Measurements from ENCODE around the gene CLDND2.
A peak's percentile ranks its signal among the peaks of the same experiment; 100 is the strongest.
"Not testable (repeated sequence)": the region's sequence is repeated elsewhere in the genome, so short reads cannot be mapped to it uniquely, and the experiment has no call there.

The CLDND2 gene
- long read RNA-seq, donor 1 = 0 reads
- long read RNA-seq, donor 2 = 0 reads
- long read RNA-seq, donor 3 = 0 reads
- long read RNA-seq, donor 4 = 0 reads
- long read RNA-seq, donor 5 = 0 reads
- long read RNA-seq, donor 6 = 0 reads
- long read RNA-seq, donor 7 = 0 reads
- long read RNA-seq, donor 8 = 0 reads

GRCh38 chr19:51368366-51369282 lies at the start of gene CLDND2:
Gene CLDND2, minus strand, starts transcription at chr19:51369003. Its CDS starts 426 bp downstream, at chr19:51368577.
- DNase-seq = no peak

DNA sequence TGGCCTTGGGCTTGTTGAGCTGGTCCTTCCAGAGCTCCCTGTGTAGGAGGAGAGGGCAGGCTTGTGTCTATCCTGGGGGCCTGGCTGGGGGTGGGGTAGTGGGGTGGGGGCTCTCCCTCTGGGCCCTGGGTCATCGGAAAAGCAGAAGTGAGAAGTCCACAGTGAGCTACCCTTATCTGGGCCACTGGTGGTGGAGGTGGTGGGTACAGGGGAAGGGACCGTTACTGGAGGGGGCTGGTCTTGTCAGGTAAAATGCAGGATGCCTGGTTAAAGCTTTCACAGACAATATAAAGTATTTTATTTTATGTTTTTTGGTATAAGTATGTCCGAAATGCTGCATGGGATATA lies 49.0 kb upstream of the CLDND2 start:
- no peak for DNase-seq

- DNase-seq = no peak
Measured at GRCh38 chr19:51417107-51417809, 48.5 kb upstream of the CLDND2 start, which contains the start of gene SIGLEC10. Gene SIGLEC10, minus strand, starts transcription at chr19:51417642. Its CDS starts 61 bp downstream, at chr19:51417581.

DNA sequence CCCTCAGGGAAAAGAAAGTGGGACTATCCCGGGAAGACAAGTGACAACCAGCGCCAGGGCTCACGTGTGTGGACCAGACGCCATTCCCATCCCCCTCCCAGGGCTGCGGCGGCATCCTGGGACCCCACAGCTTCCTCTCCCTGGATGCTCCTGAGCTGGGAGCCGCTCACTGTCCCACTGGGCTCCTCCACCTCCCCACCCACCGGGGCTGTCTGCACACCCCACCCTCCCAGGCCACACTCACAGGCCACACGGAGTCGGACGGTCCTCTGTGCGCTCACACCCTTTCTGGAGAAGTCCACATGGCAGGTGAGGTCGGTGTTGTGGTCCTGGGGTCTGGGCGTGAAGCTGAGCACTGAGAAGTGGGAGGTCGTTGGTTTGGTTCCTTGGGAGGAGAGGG lies 47.6 kb upstream of the CLDND2 start:
- not testable (repeated sequence) for DNase-seq

GRCh38 chr19:51415187-51415586 lies 46.4 kb upstream of the CLDND2 start:
- no peak for DNase-seq

DNA sequence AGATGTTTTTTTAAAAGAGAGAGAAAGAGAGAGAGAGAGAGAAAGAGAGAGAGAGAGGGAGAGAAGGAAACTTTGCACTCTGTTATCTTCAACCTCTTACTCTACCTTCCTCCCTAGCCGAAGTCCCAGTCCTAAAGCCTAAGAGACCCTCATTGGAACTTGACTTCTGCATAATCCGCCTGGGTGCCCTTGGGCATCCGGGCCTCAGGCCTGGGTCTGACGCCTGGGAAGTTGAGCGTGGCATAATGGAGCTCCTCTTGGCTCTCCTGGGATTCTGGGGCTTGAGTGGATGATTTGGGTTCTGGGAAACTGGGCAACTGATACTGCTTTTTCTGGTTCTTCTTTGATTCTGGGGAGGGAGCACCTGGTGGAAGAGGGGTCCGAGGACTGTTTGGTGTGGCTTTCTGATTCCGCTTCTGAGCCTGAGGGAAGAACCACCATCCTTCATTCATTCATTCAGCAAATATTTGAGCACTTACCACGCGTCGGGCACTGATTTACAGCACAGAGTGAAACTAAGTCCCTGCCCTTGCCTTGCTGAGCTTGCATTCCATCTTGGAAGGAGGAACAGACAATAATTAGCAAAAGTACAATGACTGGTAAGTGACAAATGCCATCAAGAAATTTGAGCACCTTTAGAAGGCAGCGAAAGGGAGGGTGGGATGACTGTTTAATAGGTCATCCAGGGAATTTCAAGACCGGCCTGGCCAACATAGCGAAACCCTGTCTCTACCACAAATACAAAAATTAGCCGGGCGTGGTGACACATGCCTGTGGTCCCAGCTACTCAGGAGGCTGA lies 42.3 kb upstream of the CLDND2 start:
- no peak for DNase-seq

DNA sequence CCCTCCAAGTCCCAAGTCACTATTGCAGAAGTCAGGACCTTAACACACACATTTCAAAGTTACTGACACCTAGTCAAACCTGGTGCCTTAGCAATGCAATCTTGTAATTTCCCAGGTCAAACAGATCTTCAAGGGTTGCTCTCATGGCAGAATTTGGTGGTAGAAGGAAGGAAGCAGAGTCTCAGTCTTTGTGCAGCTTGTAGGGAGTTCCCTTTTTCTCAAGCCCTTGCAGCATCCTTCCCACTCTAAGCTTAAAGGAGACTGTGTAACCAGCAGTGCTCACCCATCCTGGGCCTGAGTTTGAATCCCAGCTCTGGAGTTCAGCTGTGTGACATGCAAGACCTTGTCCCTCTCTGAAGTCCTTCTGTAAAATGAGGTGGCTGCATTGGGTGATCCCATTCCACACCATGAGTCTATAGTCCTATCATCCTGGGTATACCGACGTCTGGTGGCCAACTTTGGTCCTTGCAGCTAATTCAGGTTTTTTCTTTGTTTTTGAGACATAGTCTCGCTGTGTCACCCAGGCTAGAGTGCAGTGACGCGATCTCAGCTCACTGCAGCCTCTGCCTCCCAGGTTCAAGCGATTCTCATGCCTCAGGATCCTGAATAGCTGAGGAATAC lies 38.8 kb upstream of the CLDND2 start:
- no peak for DNase-seq

- DNase-seq = no peak
Measured at GRCh38 chr19:51402117-51402516, 33.3 kb upstream of the CLDND2 start.

DNA sequence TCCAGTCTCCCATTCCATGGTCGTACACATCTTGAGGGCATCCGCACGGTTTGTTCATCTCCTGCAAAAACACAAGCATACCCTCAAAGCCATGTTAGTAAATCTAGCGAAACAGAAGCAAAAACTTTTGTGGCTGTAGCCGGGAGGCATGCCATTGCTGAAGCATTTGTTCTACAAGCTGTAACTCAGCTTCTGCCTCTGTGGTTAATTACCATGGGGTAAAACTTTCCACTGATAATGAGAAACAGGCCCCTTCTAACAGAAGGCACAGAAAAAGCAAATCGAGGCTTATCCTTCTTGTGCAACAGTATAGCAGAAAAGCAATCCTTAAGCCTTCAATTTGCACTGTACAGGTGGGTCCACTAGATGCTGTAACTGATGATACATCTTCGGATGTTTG lies 31.1 kb upstream of the CLDND2 start:
- not testable (repeated sequence) for DNase-seq

GRCh38 chr19:51399231-51399630 lies 30.4 kb upstream of the CLDND2 start:
- DNase-seq = no peak

DNA sequence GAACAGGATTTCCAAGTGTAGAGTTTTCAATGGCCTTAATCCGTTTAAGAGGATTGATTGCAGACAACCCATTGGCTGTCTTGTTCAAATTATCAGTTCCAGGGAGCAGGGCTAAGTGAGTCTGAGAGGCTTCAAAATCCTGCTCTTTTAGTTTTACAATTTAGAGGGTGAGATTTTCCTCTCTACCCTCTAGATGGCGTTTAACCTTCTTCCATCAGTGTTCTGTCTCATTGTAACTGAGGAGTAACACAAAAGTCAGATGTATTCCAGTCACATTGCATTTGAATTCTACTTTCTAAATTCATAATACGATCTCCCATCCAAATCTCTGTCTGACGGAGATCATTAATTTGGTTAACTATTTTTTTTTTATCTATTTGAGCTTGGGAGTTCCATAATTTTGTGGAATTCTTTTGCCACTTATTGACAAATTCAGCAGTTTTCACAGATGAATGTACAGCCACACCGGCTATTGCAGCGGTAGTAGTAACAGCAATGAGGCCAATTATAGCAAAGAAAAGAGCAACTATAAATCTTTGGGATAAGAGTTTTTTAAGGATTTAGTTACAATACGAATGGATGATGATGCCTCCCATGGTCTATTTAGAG lies 29.4 kb upstream of the CLDND2 start:
- no peak for DNase-seq

- DNase-seq = not testable (repeated sequence)
Measured at GRCh38 chr19:51397453-51397852, 28.6 kb upstream of the CLDND2 start.

- no peak for DNase-seq
Measured at GRCh38 chr19:51396175-51396574, 27.4 kb upstream of the CLDND2 start.

DNA sequence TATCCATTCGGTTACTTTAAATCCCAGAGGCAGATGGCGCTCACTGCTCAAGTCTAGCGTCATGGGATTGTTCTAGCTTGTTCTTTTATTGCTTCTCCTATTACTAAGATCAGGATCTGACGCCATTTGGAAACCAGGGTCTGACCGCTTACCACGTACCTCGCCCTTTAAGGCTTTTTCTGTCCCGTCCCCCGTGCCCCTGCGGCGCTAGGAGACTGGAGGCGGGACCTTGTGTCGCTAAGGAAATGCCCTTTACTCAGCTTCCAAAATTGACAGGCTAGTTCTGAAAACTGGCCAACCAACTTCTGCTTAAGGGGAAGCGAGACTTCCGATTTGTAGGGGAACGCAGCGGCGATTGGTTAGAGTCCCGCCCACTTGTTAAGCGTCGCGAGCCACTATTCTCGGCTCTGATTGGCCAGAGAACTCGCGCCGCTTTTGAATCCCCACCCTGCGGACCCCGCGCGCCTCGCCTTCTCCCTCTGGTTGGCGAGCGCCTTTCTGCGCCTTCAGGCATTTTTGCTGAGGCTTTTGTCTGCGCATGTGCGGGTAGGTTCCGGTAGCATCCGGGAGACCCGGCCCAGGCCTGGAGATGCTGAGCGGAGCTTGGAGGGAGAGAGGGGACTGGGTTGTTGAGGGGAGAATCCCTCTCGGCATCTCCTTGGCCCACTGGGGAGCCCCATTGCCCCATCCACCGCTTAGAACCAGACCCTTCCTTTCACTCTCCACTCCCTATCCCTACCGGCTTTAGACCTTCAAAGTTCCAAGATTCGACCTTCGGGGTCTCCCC lies 25.4 kb upstream of the CLDND2 start:
- DNase-seq = peak; percentile 81

DNA sequence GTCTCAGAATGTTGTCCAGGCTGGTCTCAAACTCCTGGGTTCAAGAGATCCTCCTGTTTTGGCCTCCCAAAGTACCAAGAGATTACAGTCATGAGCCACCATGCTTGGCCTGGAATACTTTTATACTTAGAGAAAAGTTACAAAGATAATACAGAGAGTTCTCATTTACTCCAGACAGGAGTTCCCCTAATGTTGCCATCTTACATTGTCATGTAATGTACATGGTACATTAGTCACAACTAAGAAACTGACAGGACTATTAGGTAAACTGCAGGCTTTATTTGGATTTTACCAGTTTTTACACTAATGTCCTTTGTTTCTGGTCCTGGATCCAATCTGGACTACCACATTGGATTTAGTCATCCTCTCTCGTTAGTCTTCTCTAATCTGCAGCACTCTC lies 23.9 kb upstream of the CLDND2 start:
- DNase-seq = no peak

DNA sequence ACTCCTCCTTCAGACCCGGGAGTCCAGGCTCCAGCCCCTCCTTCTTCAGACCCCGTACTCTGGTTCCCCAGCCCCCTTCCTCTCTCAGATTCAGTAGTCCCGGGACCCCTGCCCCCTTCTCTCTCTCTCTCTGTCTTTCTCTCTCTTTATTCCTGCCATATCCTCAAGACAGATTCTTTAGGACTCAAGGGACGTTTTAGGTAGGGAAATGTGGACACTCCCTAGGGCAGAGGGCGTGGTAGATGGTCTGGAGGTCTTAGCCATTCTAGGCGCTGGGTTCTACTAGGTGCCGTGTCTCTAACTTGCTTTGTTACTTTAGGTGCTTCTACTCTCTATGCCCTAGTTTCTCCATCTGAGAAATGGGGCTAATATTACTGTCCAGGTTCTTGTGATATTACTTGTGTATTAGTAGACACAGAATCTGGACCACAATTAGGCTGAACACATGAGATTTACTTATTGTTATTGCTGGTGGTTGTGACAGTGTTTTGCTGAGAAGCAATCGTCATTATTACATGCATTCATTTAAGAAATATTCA lies 22.3 kb upstream of the CLDND2 start:
- no peak for DNase-seq

DNA sequence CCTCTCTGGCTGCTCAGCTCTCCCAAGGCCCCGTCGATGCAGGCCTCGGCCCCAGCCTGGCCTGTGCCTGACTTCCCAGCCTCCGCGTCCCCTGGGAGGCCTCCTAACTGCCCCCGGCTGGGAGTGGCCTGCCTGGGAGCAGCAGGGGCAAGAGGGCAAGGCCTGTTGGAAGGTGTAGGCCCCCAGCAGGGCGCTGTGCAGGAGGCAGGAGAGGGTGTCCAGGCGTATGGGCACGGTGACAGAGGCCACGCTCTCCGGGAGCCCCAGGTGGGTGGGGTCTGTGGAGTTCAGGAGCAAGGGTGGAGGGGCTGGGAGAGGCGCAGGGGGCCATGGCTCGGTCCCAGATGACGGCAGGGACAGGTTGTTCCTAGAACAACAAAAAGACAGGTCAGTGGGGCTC lies 20.3 kb upstream of the CLDND2 start:
- DNase-seq = no peak

- DNase-seq = no peak
Measured at GRCh38 chr19:51387924-51388389, 19.2 kb upstream of the CLDND2 start, which contains the start of gene LIM2. Gene LIM2, minus strand, starts transcription at chr19:51387974. Its CDS starts 531 bp downstream, at chr19:51387443.

DNA sequence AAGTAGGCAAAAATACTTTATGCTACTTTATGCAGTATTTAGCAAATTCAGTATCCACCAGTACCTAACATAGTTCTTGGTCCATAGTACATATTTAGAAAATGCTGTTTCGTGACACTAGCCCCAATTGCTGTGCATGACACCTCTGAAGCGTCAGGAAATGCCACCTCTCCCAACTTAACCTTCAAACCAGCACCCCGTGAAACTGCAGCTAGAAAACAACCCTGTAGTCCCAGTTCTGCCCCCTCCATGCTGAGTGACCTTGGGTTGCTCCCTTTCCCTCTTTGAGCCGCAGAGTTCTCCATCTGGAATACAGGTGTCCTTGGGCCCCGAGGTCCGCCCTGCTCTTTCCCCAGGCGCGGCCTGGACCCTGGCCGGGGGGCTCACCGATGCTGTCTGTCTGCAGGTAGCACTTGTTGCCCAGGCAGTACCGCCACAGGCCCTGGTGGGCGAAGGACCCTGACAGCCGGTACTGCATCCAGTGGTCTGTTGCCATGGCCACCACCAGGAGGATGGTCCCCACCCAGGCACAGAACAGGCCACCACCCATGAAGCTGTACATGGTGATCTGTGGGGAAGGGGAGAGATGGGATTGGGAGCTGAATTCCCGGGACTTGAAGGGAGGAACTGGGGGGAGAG lies 18.2 kb upstream of the CLDND2 start:
- no peak for DNase-seq

DNA sequence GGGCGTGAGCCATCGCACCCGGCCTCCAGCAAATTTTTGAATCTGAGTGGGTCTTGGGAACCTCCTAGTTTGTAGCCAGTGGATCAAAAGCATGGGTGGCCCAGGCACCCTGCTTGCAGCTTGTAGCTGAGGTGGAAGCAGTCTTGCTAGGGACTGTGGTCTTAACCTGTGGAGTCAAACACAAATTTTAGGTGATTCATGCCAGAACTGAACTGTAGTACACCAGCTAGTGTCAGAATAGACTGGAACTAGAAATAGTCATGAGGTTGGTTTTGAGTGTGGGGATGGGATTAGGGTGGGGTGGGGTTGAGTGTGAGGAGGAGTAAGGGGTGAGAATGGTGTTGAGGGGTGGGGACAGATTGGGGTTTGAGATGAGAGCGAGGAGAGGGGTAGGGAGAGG lies 13.2 kb upstream of the CLDND2 start:
- no peak for DNase-seq

Measured in right kidney (tissue), 9 donors.